SH-SY5Y (cell line): Measurements from ENCODE around the gene RNF214.

ENCODE experiments used
- GATA2 ChIP-seq: IDR thresholded peaks from 2 replicates; pipeline ENCODE4 v1.6.1; 2011; ENCODE audit warnings: mild to moderate bottlenecking, low read depth, low read length
- GATA3 ChIP-seq: IDR thresholded peaks from 2 replicates; pipeline ENCODE4 v1.6.1; 2011; ENCODE audit warnings: low read depth, mild to moderate bottlenecking, low read length, moderate library complexity

DNA sequence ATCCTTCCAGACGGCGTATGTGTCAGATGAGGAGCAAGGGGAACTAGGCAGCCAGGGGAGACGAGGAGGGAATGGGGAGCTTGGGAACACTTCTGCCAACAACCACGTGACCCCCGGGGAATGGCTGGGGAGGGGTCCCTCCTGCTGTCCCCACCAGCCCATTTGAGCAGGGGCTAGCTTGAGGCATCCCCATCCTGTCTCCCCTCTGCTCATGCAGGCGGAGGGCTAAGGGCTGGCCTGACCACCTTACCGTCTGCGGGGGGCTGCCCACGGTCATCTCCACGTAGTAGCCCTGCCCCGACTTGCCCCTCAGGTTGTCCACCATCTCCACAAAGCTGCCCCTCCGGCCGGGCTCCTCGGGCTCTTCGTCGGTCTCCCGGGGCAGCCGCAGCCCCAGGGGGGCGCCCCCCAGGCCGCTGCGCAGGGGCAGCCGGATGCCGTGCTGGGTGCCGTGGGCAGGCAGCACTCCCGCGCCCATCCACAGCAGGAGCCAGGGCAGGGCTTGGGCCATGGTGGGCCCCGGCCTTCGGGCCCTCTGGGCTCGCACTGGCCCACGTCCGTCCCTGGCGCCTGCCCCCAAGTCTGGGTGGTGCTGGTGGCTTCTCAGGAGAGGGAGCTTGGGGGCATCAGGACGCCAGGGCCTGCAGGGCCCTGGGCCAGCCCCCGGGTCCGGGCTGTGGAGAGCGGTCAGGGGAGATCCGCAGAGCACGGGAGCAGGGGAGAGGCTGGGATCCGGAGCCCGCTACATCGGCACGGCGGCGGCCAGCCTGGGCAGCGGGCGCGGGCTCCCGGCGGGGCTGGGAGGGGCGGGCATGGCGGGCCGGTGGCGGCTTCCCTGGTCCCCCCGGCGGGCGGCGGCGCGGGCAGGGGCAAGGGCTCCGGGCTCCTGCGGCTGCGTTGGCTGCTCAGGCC is 83.1 kb downstream of the RNF214 start:
- TF ChIP-seq GATA2 (no peak), GATA3 (no peak)
